SH-SY5Y (cell line): Measurements from ENCODE around the gene NHLRC2.
A peak's percentile ranks its signal among the peaks of the same experiment; 100 is the strongest.

Experiments
- GATA2 ChIP-seq: IDR thresholded peaks from 2 replicates; pipeline ENCODE4 v1.6.1; 2011; ENCODE audit warnings: mild to moderate bottlenecking, low read depth, low read length
- GATA3 ChIP-seq: IDR thresholded peaks from 2 replicates; pipeline ENCODE4 v1.6.1; 2011; ENCODE audit warnings: low read depth, mild to moderate bottlenecking, low read length, moderate library complexity

NHLRC2 gene, protein sequence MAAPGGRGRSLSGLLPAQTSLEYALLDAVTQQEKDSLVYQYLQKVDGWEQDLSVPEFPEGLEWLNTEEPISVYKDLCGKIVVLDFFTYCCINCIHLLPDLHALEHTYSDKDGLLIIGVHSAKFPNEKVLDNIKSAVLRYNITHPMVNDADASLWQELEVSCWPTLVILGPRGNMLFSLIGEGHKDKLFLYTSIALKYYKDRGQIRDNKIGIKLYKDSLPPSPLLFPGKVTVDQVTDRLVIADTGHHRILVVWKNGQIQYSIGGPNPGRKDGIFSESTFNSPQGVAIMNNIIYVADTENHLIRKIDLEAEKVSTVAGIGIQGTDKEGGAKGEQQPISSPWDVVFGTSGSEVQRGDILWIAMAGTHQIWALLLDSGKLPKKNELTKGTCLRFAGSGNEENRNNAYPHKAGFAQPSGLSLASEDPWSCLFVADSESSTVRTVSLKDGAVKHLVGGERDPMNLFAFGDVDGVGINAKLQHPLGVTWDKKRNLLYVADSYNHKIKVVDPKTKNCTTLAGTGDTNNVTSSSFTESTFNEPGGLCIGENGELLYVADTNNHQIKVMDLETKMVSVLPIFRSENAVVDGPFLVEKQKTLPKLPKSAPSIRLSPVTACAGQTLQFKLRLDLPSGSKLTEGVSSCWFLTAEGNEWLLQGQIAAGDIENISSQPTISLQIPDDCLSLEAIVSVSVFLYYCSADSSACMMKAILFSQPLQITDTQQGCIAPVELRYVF

GRCh38 chr10:113854013-113854760 is at the start of gene NHLRC2, which contains the start of gene DCLRE1A:
Gene NHLRC2, plus strand, starts transcription at chr10:113854661. Its CDS starts 212 bp downstream, at chr10:113854873.
Gene DCLRE1A, minus strand, starts transcription at chr10:113854082. Its CDS starts 900 bp downstream, at chr10:113853182.
- TF ChIP-seq GATA2: peak; percentile 55
- TF ChIP-seq GATA3: no peak

GRCh38 chr10:113806503-113806902 is 48.0 kb upstream of the NHLRC2 start:
- no peak for TF ChIP-seq GATA3
- TF ChIP-seq GATA2: no peak

DNA sequence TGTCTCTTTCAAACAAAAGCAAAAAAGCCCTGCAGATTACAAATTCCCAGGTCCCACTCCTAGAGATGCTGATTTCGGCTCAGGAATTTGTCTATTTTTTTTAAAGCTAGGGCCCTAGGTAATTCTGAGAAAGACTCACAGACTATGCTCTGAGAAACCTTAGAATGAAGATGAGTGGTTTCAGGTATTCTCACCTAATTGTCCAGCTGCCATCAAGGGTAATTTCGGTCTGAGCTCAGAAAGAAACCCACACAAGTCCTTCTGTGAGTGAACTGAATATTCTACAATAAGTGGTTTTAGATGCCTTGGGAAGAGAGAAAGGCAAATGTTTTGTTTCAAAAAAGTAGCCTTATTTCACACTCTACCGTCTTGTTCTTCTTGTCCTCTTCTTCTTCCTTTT is 46.3 kb upstream of the NHLRC2 start:
- TF ChIP-seq GATA2: no peak
- TF ChIP-seq GATA3: no peak

DNA sequence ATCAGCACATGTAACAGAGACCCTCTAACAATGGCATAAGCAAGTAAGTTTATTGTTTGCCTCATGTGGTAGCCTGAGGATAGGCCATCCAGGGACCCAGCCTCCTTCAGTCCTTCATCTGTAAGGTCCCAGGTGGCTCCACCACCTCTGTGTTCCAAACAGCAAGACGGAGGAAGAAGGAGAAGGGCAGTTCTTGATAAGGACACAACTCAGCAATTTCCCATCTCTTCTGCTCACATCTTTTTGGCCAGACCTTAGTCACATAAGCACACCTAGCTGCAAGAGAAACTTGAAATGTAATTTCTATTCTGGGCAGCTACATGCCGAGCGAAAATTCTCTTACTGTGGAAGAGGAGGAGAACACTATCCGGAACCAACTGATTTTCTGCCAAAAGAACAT is 34.5 kb upstream of the NHLRC2 start:
- no peak for TF ChIP-seq GATA3
- no peak for TF ChIP-seq GATA2

DNA sequence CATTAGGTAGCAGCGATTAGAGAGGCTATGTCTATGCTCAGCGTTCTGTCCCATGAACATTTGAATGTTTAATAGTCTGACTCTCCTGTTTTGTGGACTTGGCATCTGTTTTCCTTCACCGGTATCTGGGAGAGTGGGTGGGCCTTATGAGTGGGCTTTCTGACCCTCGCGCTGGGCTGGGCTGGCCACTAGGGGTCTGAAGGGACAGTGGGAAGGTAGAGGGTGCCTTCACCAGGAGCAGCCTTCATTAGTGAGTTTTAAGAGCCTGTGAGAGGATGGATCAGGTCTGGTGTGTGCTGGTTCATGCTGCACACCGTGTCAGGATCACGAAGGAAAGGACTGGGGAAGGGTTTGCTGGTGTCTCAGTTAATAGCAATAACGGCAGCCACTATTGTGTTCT is 34.0 kb upstream of the NHLRC2 start:
- TF ChIP-seq GATA2 (no peak), GATA3 (no peak)

- TF ChIP-seq GATA2 (no peak), GATA3 (no peak)
Observed at GRCh38 chr10:113822174-113822573, 32.3 kb upstream of the NHLRC2 start.

- TF ChIP-seq GATA2 (no peak), GATA3 (no peak)
Observed at GRCh38 chr10:113823389-113823788, 31.1 kb upstream of the NHLRC2 start.

DNA sequence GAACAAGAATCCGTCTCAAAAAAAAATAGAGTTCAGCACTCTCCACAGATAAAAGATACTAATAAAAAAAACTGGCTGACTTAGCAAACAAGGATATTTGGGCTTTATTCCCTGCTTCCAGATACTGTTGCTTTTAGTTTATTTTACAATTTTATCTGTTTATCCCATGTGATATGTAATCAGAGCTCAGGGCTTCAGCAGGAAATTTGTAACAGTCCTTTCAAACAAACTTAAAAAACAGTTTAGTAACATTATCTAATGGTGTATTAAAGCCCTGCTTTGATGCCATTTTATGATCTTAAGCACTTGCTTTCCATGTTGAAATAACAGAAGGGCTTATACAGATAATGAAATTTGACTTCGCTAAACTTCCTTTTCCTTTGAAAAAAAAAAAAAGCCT is 28.7 kb upstream of the NHLRC2 start:
- no peak for TF ChIP-seq GATA2

DNA sequence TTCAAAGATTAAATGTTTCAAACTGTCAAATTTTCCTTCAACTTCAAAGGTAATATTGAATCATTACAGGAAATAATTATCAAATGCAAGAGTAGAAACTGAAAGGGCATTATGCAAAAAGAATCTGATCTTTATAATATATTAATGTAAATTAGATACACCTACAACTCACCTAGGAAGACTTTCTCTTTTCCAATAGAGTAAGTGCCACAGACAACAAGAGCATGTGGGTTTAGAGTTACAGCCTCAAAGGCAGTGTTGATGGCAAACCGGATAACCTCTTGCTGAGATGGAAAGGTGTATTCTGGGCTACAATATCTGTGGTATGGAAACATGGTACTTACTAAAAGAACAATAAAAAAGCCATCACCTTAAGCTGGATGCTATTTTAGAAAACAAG is 12.3 kb upstream of the NHLRC2 start:
- TF ChIP-seq GATA3 (no peak), GATA2 (no peak)

DNA sequence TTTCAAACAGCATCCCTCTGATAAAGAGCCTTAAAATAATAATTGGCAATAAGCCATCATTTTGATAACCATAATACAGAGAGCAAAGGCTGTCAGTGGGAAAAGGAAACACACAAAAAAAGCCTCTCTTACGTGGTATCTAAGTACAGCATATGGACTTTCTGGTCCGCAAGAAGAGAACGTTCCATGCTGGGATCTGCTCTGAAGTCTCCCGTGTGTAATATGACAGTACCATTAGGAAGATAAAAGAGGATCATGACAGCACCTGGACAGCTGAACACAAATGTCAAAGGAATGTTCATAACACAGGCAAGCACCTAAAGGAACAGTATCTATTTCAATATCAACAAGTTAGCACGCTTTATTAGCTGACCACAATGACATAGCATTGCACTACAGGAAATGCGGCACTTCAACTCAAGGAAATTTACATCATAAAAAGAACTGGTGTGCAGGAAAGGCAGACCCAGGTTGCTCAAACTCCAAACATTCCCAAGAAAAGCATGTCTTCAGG is 10.4 kb upstream of the NHLRC2 start:
- TF ChIP-seq GATA3 (no peak), GATA2 (no peak)

- TF ChIP-seq GATA2 (no peak), GATA3 (no peak)
Observed at GRCh38 chr10:113846036-113846435, 8.4 kb upstream of the NHLRC2 start.

DNA sequence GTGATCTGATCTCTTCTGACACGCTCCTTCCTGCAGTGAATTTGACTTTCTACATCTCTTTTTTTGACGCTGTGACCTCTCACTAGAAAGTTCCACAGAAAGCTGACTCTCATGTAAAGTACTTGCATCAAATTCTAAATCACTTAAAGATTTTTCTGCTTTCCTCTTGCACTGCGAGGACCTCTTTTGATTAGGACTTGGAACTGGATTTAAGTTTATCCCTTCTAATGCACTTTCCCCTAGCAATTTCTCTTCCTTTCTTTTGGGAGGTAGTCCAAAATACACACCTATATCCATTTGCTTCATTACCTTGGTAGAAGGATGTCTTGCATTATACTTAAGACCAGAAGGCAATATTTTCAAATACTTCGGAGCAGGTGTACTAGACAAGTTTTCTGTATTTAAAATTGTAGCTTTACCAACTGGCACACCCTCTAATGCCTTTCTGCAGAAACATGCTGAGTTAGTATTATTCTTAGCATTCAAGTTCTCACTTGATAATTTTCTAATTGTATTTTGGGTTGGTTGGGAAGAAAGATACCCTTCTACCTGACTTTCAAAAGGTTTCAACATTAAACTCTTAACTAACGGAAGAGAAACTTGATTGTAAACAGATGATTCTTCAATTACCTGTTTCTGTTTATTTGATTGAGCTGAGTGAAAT is 5.2 kb upstream of the NHLRC2 start:
- TF ChIP-seq GATA2: no peak
- no peak for TF ChIP-seq GATA3

GRCh38 chr10:113849946-113850345 is 4.5 kb upstream of the NHLRC2 start:
- no peak for TF ChIP-seq GATA3
- TF ChIP-seq GATA2: no peak
